Urinary bladder (tissue), 4 donors: Measurements from ENCODE around the gene TGDS. TPM values are rescaled to one million over a fixed set of nuclear protein-coding genes. Genes with fewer than 3 reads are reported as not detected.
"Not testable (repeated sequence)": the region's sequence is repeated elsewhere in the genome, so short reads cannot be mapped to it uniquely, and the experiment has no call there.

ENCODE experiments used
- DNase-seq: peaks from one replicate; pipeline ENCODE4 v3.0.0-alpha.2; 2015; ENCODE audit errors: extremely low spot score
- H3K27ac ChIP-seq: one replicate; pipeline ENCODE4 v1.5.1; 2013; ENCODE audit warnings: low read depth, mild to moderate bottlenecking, moderate library complexity
- H3K36me3 ChIP-seq: one replicate; pipeline ENCODE4 v1.6.1; 2013; ENCODE audit warnings: mild to moderate bottlenecking, moderate library complexity; ENCODE audit not compliant: insufficient read depth
- H3K4me1 ChIP-seq: one replicate; pipeline ENCODE4 v1.6.1; 2013; ENCODE audit warnings: mild to moderate bottlenecking, moderate library complexity; ENCODE audit not compliant: insufficient read depth
- H3K4me3 ChIP-seq: one replicate; pipeline ENCODE4 v1.5.1; 2013; ENCODE audit warnings: low read depth, low read length
- WGBS: extraction: QIAGEN DNeasy Blood & Tissue Kit; methylation state at CpG from one replicate; pipeline ENCODE4 v1.1.7; 2013; 5-methylcytosine and 5-hydroxymethylcytosine counted together
- polyA plus RNA-seq: library from polyadenylated mRNA; stranded (reverse); fragments of 200-250 nt; gene quantifications from one replicate; pipeline ENCODE4 v1.2.3, GENCODE V29; 2013
- total RNA-seq: library from RNA; depleted of rRNA; stranded (reverse); fragments of >200 nt; gene quantifications from one replicate; pipeline ENCODE4 v1.2.3, GENCODE V29; 2014
- donor health status: healthy with polysubstance abuse.
- donor health status: healthy.

Gene TGDS
- total and polyA plus RNA-seq, 2 donors = 9.2 to 28.7 TPM

DNA sequence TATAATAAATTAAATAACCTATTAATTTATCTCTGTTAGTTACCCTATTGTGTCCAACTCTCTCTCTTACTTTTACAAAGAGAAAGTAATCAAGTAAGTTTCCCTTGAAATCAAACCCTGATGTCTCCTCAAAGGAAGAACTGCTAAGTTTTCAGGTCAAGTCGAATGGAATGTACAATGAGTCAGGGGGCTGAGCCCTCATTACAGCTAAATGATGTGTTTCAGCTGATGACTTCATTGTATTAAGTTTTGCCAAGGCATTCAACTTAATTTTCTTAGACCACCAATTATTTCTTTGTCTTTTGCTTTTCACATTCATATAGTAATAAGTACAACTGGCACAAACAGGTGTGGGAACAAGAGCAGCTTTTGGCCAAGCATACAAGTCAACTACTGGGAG lies 61.8 kb downstream of the TGDS start:
- no peak for DNase-seq
- 81% methylated on average over 1 of the region's 1 CpG for WGBS
- H3K27ac ChIP-seq = no peak overlapping the region
- no peaks in the 10 kb centered on the region for H3K36me3 ChIP-seq
- H3K4me3 ChIP-seq = no peak overlapping the region
- H3K4me1 ChIP-seq = no peaks in the 10 kb centered on the region

DNA sequence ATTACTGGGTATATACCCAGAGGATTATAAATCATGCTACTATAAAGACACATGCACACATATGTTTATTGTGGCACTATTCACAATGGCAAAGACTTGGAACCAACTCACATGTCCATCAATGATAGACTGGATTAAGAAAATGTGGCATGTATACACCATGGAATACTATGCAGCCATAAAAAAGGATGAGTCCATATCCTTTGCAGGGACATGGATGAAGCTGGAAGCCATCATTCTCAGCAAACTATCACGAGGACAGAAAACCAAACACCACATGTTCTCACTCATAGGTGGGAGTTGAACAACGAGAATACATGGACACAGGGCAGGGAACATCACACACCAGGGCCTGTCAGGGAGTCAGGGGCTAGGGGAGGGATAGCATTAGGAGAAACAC lies 63.7 kb downstream of the TGDS start:
- not testable (repeated sequence) for H3K4me3 ChIP-seq, H3K36me3 ChIP-seq, DNase-seq, H3K27ac ChIP-seq, H3K4me1 ChIP-seq
- 85% methylated on average over 2 of the region's 2 CpGs for WGBS

DNA sequence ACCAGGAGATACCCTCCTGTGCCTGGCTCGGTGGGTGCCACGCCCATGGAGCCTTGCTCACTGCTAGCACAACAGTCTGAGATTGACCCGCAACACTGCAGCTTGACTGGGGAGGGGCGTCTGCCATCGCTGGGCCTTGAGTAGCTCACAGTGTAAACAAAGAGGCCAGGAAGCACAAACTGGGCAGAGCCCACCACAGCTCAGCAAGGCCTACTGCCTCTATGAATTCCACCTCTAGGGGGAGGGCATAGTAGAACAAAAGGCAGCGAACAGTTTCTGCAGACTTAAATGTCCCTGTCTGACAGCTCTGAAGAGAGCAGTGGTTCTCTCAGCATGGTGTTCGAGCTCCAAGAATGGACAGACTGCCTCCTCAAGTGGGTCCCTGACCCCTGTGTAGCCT lies 69.0 kb downstream of the TGDS start:
- WGBS = 55% methylated on average over 7 of the region's 7 CpGs
- H3K4me1 ChIP-seq, DNase-seq, H3K4me3 ChIP-seq, H3K36me3 ChIP-seq, H3K27ac ChIP-seq: not testable (repeated sequence)

DNA sequence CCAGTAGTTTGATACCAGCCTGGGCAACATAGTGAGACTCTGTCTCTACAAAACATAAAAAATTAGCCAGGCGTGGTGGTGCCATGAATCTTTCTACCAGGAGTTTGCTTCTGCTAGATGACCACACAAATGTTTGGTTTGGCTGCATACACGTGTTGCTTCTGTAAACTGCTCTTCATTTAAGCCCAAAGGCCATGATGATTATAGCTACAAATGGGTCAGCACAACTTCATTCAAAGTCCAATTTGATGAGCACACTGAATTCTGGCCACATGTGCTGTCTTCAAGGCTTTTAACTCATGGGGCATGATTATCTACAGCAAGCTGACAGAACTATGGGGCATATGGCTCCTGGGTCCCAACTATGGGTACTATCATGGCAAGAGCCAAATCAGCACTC lies 70.2 kb downstream of the TGDS start:
- WGBS = 92% methylated on average over 2 of the region's 2 CpGs
- Histone ChIP-seq H3K36me3 (no peaks in the 10 kb centered on the region), H3K4me3 (no peak overlapping the region), H3K4me1 (no peaks in the 10 kb centered on the region), H3K27ac (no peak overlapping the region)
- DNase-seq = no peak

DNA sequence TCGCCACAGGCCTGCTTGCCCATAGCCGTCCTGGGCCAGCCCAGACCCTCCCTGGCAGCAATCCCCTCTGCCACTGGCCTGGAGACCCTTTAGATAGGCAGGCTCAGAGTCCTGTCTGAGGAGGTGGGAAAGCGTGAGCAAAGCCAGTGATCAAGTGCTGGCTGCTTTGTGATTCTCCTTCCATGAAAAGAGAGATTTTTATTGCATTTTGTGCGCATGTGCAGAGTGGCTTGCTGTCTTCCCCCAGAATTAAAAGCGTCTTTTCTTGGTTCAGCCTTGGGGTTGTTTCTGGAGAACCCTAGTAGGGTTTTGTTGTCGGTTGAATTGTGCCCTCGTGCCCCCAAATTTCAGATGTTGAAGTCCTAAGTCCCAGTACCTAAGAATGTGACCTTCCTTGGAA lies 71.5 kb downstream of the TGDS start:
- Histone ChIP-seq H3K36me3 (no peaks in the 10 kb centered on the region), H3K27ac (no peak overlapping the region), H3K4me3 (no peak overlapping the region), H3K4me1 (no peaks in the 10 kb centered on the region)
- DNase-seq = no peak
- WGBS = 81% methylated on average over 7 of the region's 7 CpGs

Other genes with a start within 250 kb of the TGDS start
- gene DCT, start 116.5 kb downstream of the TGDS start, total RNA-seq = 0.21 TPM
- 0.15 TPM for gene DCT, start 116.5 kb downstream of the TGDS start, polyA plus RNA-seq
- 21.5 TPM for gene GPR180, start 5.7 kb upstream of the TGDS start, total RNA-seq
- 2.4 TPM for gene GPR180, start 5.7 kb upstream of the TGDS start, polyA plus RNA-seq
- 0.11 TPM for gene SOX21, start 116.4 kb upstream of the TGDS start, total RNA-seq
- gene SOX21, start 116.4 kb upstream of the TGDS start, polyA plus RNA-seq = not detected